Raji (cell line): ENCODE results near the gene ADGRA1.

Experiments used
- POLR2A ChIP-seq: IDR thresholded peaks from 2 replicates; pipeline ENCODE4 v1.6.1; 2011; ENCODE audit warnings: low read depth, low read length, control low read depth; ENCODE audit not compliant: insufficient read depth

Gene ADGRA1

GRCh38 chr10:133096616-133097269, 9.0 kb downstream of the ADGRA1 start:
- TF ChIP-seq POLR2A: no peak

- TF ChIP-seq POLR2A: no peak
These were observed 9.7 kb downstream of the ADGRA1 start for GRCh38 chr10:133097418-133097817.

GRCh38 chr10:133097961-133098360, 10.2 kb downstream of the ADGRA1 start:
- TF ChIP-seq POLR2A: no peak

DNA sequence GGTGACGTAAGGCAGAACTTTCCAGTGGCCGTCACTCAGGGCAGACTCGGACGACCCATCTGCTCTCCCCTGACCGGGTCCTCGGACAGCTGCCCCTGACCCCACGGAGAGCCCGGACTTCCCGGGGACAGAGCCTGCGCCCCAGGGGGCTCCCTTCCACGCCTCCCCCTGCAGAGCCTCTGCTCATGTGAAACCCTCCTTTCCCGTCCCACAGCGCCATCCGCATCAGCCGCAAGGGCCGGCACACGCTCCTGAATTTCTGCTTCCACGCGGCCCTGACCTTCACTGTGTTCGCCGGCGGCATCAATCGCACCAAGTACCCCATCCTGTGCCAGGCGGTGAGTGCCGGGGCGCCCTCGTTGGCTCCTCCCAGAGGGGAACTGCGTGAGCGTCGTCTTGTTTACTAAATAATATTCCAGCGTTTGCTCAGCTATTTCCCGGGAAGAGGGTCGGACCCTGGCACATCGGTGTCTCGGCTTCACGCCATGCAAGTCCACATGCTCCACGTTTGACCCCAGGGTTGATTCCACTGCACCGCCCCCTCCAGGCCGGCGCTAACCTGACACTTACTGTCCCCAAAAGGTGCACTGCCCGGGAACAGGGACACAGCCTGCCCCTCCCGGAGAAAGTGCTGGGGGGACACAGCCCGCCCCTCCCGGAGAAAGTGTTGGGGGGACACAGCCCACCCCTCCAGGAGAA, 10.9 kb downstream of the ADGRA1 start:
- no peak for TF ChIP-seq POLR2A

DNA sequence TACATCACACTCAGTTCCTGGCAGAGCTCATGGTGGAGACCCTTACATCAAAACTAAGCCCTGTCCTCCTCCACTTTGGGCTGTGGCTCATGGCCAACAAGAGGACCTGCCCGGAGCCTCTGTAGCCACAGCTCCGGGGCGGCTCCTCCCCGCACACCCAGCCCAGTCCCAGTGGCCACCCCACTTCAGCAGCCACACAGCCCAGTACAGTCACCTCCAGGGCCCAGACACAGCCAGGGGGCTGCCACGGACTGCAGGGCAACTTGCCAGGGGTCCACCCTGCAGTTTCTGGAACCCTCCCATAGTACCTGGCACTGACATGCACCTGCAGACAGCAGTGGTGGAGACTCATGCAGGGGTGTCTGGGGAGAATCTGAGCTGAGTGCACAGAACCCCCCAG, 11.8 kb downstream of the ADGRA1 start:
- TF ChIP-seq POLR2A: no peak

GRCh38 chr10:133100186-133100585, 12.5 kb downstream of the ADGRA1 start:
- no peak for TF ChIP-seq POLR2A

GRCh38 chr10:133100706-133101415, 13.1 kb downstream of the ADGRA1 start:
- TF ChIP-seq POLR2A: no peak

- no peak for TF ChIP-seq POLR2A
These were observed 13.7 kb downstream of the ADGRA1 start for GRCh38 chr10:133101416-133101810.

DNA sequence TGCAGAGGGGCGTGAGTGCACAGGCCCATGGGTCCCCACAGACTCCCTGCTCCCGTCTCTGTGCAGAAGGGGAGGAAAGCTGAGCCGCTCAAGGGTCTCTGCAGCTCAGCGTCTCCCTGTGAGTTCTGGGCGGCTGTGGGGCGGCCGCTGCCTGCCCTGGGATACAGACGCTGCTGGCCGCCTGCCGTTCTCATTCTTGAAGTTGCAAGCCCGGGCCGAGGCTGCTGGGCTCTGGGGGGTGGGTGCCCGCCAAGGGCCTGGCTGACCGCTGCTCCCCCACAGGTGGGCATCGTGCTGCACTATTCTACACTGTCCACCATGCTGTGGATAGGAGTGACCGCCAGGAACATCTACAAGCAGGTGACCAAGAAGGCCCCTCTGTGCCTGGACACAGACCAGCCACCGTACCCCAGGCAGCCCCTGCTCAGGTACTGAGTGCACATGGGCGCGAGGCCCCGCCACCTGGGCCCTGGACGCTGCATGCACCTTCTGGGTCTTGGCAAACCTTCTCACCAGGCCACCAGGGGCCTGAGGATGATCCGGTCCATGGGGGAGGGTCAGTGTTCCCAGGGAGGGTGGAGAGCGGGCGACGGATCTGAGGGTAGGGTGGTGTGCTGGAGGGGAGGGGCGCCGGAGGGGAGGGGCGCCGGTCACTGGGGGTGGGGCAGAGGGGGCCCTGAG, 14.8 kb downstream of the ADGRA1 start:
- no peak for TF ChIP-seq POLR2A

DNA sequence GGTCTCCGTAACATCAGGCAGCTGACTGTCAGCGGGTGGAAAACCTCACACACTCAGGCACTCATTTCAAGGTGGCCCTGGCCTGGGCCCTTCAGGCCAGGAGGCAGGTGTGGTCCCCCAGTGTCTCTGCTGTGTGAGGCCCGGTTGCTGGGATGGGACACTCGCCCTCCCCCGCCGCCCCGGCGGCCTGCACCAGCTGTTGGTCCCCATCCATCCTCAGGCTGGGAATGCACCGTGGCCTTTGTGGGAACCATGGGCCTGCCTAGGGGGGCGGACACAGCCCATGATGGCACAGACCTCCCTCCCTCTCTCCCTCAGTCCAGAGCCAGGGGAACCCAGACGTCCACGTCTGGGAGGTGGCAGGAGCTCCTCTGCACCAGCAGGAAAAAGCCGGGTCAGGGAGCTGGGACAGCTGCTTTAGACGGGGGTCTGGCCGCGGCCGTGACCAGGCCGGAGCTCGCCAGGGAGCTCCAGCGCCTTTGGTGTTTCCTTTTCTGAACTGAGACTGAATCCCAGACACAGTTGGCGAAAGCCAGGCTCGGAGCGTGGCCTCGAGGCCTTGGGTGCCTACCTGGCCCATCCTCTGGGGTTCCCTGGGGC, 15.7 kb downstream of the ADGRA1 start:
- no peak for TF ChIP-seq POLR2A

GRCh38 chr10:133104068-133104962, 16.6 kb downstream of the ADGRA1 start:
- no peak for TF ChIP-seq POLR2A

DNA sequence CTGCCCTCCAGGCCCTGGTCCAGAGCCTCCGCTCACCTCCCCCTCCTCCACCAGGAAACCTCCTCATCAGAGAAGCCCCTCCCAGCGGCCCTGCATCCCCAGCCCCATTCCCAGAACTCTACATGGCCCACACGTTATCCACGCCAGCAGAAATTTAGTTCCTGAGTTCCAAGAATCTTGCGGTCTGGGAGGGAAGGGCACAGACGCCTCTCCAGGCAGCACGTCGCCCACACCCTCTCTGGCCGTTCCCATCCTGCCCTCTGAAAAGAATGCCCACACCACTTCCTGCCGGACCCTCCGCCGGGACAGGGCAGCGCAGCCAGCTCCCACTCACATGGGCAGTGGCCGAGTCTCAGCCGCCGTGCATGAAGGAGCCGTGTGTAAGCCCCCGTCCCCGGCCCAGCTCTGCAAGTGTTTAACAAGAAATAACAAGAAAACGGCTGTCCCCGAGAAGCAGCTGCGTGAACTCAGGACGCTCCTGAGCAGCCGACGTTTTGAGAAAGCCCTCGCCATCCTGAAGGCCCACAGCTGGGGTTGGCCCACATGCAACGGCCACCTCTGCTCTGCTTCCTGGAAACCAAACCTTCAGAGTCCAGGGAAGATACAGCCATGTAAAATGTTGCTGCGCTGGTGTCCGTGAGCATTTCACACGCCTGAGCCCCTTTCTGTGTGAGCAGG, 17.4 kb downstream of the ADGRA1 start:
- no peak for TF ChIP-seq POLR2A

DNA sequence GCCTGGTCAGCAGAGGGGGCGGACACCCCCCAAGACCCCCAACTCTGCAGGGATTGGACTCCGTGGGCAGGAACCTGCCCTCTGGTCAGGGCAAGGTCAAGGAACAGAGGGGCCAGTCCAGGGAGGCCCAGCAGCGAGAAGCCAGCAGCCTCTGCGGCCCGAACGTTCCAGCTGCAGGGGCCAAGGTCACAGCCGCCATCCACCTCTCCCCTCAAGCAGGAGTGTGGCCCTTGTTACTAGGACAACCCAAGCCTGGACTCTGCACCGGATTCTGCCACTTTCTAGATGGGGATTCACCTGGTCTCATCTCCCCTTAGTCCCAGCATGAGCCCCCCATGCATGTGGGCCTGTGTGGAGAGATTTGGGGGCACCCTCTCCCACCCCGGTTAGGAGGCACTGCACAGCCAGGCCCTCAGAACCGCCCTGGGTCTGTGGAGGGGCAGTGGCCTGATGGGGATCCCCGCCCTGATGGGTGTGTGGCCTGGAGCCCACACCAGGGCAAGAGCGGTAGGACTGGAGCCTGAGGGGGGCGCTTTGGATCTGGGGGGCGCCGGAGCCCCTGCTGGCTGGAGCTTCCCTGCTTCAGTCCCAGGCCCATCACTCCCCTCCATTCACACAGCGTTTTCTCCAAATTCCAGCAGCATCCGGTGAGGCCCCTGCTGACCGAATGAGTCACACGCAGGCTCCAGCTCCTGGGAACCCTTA, 18.1 kb downstream of the ADGRA1 start:
- no peak for TF ChIP-seq POLR2A
